ENCODE measurements around the gene NRXN3. TPM values are rescaled to one million over a fixed set of nuclear protein-coding genes. Genes with fewer than 3 reads are reported as not detected.

NRXN3 gene
- polyA plus RNA-seq, 1 of the 3 experiments (the other 2 are of a cell fraction) = 1.6 TPM

GRCh38 chr14:78425782-78426181, 255.6 kb downstream of the NRXN3 start (continued):
- TF ChIP-seq TAF1 (IDR thresholded peaks at IDR 0.05; ENCODE audit: borderline replicate concordance, low read depth, low read length) (no peak), EP300 (IDR thresholded peaks at IDR 0.05; ENCODE audit: borderline replicate concordance in 1 of 2, low read depth in 1 of 2, low read length in 1 of 2) (no peak), MAX (IDR thresholded peaks at IDR 0.05; ENCODE audit: low read depth) (no peak), NRF1 (IDR thresholded peaks at IDR 0.05; ENCODE audit: low read depth, low read length) (no peak), YY1 (IDR thresholded peaks at IDR 0.05; ENCODE audit: low read depth) (no peak), USF1 (IDR thresholded peaks at IDR 0.05; ENCODE audit: borderline replicate concordance, low read depth) (no peak), FOXM1 (IDR thresholded peaks at IDR 0.05; ENCODE audit: low read depth) (no peak)
- TF ChIP-seq, protein P1, sequence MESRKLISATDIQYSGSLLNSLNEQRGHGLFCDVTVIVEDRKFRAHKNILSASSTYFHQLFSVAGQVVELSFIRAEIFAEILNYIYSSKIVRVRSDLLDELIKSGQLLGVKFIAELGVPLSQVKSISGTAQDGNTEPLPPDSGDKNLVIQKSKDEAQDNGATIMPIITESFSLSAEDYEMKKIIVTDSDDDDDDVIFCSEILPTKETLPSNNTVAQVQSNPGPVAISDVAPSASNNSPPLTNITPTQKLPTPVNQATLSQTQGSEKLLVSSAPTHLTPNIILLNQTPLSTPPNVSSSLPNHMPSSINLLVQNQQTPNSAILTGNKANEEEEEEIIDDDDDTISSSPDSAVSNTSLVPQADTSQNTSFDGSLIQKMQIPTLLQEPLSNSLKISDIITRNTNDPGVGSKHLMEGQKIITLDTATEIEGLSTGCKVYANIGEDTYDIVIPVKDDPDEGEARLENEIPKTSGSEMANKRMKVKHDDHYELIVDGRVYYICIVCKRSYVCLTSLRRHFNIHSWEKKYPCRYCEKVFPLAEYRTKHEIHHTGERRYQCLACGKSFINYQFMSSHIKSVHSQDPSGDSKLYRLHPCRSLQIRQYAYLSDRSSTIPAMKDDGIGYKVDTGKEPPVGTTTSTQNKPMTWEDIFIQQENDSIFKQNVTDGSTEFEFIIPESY (IDR thresholded peaks at IDR 0.05; ENCODE audit: borderline replicate concordance, low read depth) = no peak

GRCh38 chr14:78432046-78432445, 261.9 kb downstream of the NRXN3 start:
- Histone ChIP-seq H3K9ac (no peak overlapping the region), H3K4me2 (no peak overlapping the region), H3F3A (replicated peaks; ENCODE audit: insufficient read depth) (no peaks in the 10 kb centered on the region), H3K4me1 (ENCODE audit: control insufficient read depth in 1 of 2, insufficient read depth in 2 of 2, low read depth in 1 of 2, low read length in 1 of 2) (no peaks in the 10 kb centered on the region), H2AFZ (ENCODE audit: low read depth) (no peak overlapping the region), H3K36me3 (replicated peaks in 1 of 2; ENCODE audit: control insufficient read depth in 1 of 2, insufficient read depth in 2 of 2, low read length in 1 of 2) (no peaks in the 10 kb centered on the region), H3K9me3 (no peaks in the 10 kb centered on the region), H3K9me2 (no peaks in the 10 kb centered on the region), H3K27me3 (ENCODE audit: insufficient read depth) (no peaks in the 10 kb centered on the region), H3K27ac (ENCODE audit: low read depth in 2 of 2, low read length in 1 of 2) (no peak overlapping the region), H3K4me3 (ENCODE audit: low read depth in 2 of 2, low read length in 1 of 2) (no peak overlapping the region), H4K20me1 (ENCODE audit: insufficient read depth) (no peaks in the 10 kb centered on the region), H3K79me2 (ENCODE audit: insufficient read depth) (no peaks in the 10 kb centered on the region)
- WGBS (ENCODE audit: low lambda C conversion rate) = 0% methylated on average over 1 of the region's 1 CpG
- ChIA-PET CTCF (interaction anchor here (0.5 to 2.2 kb wide), 4 partner anchors 16 to 710 kb away, joined by 3 to 7 read pairs (median 4); no protein-coding TSS in a partner anchor), POLR2A (no interaction called here)
- DNase-seq = no peak
- TF ChIP-seq, protein P2, sequence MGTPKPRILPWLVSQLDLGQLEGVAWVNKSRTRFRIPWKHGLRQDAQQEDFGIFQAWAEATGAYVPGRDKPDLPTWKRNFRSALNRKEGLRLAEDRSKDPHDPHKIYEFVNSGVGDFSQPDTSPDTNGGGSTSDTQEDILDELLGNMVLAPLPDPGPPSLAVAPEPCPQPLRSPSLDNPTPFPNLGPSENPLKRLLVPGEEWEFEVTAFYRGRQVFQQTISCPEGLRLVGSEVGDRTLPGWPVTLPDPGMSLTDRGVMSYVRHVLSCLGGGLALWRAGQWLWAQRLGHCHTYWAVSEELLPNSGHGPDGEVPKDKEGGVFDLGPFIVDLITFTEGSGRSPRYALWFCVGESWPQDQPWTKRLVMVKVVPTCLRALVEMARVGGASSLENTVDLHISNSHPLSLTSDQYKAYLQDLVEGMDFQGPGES (IDR thresholded peaks at IDR 0.05; ENCODE audit: low read depth, low read length) = no peak
- TF ChIP-seq SIN3A (IDR thresholded peaks at IDR 0.05; ENCODE audit: borderline replicate concordance, low read depth, low read length) (no peak), EP300 (IDR thresholded peaks at IDR 0.05; ENCODE audit: borderline replicate concordance in 1 of 2, low read depth in 1 of 2, low read length in 1 of 2) (no peak), MEF2A (IDR thresholded peaks at IDR 0.05; ENCODE audit: borderline replicate concordance, low read depth) (no peak), MAX (IDR thresholded peaks at IDR 0.05; ENCODE audit: low read depth) (no peak), USF1 (IDR thresholded peaks at IDR 0.05; ENCODE audit: borderline replicate concordance, low read depth) (no peak), GABPA (IDR thresholded peaks at IDR 0.05; ENCODE audit: low read depth) (no peak), RAD21 (IDR thresholded peaks at IDR 0.05; ENCODE audit: low read length) (no peak), CHD2 (IDR thresholded peaks at IDR 0.05; ENCODE audit: low read length, partially characterized antibody) (no peak), ELF1 (IDR thresholded peaks at IDR 0.05) (no peak), RXRA (IDR thresholded peaks at IDR 0.05; ENCODE audit: borderline replicate concordance, low read depth) (no peak), FOXM1 (IDR thresholded peaks at IDR 0.05; ENCODE audit: low read depth) (no peak), YY1 (IDR thresholded peaks at IDR 0.05; ENCODE audit: low read depth) (no peak), FOXJ3 (CRISPR knock-in tag; IDR thresholded peaks at IDR 0.05) (no peak)
- TF ChIP-seq, protein P3, sequence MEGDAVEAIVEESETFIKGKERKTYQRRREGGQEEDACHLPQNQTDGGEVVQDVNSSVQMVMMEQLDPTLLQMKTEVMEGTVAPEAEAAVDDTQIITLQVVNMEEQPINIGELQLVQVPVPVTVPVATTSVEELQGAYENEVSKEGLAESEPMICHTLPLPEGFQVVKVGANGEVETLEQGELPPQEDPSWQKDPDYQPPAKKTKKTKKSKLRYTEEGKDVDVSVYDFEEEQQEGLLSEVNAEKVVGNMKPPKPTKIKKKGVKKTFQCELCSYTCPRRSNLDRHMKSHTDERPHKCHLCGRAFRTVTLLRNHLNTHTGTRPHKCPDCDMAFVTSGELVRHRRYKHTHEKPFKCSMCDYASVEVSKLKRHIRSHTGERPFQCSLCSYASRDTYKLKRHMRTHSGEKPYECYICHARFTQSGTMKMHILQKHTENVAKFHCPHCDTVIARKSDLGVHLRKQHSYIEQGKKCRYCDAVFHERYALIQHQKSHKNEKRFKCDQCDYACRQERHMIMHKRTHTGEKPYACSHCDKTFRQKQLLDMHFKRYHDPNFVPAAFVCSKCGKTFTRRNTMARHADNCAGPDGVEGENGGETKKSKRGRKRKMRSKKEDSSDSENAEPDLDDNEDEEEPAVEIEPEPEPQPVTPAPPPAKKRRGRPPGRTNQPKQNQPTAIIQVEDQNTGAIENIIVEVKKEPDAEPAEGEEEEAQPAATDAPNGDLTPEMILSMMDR (IDR thresholded peaks at IDR 0.05) = no peak
- TF ChIP-seq, protein P1 (IDR thresholded peaks at IDR 0.05; ENCODE audit: borderline replicate concordance, low read depth) = no peak

Measured in SK-N-SH (cell line).